HG03354 (cell line): ENCODE measurements around the gene SAMD4B.
"Not testable (repeated sequence)": the region's sequence is repeated elsewhere in the genome, so short reads cannot be mapped to it uniquely, and the experiment has no call there.

Experiments
- ATAC-seq: cut with Tn5 transposase; IDR thresholded peaks from one replicate; pipeline ENCODE4 v1.9.1; 2021; ENCODE audit warnings: mild to moderate bottlenecking; ENCODE audit not compliant: unreplicated experiment, poor library complexity, severe bottlenecking

Gene SAMD4B

GRCh38 chr19:39360599-39360998 is 18.4 kb downstream of the SAMD4B start:
- ATAC-seq = no peak

DNA sequence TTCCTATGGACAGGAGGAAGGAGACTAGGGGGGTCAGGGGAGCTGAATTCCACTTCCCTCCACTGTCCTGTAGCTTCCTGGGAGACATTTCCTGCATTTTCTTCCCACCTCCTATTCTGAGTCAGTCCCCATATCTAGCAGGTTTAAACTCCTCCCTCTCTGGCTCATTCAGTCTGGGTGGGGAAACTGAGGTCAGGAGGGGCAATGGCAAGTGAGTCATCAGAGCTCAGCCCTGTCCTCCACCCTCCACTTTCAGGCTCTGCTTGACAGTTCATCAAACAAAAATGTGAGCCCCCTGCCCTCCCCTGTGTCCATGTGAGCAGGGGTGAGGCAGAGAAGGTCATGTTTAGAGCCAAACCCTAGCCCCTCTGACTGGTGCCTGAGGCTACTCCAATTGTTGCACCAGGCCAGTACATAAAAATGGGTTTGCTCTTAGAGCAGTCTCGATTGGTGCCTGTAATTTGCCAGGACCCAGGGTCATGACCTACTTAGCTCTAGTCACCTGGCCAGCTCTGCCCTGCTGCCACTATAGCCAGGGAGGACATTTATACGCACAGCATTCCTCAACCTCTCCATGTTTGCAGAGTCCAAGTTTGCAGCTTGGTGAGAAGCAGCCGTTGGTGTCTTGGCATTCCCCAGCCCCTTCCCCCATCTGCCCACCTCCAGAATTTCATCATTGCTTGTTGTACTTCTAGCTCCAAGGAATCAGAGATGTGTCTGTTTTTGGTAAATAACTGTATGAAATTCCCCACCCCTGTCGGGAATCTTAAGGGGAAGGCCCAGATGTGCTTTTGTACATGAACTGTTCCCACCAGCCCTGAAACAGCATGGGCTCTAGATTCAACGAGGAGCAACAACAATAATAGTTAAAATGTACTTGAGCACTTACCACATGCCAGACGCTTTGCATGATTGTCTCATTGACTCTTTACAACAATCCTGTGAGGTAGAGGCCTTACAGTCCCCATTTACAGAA is 20.7 kb downstream of the SAMD4B start:
- no peak for ATAC-seq

DNA sequence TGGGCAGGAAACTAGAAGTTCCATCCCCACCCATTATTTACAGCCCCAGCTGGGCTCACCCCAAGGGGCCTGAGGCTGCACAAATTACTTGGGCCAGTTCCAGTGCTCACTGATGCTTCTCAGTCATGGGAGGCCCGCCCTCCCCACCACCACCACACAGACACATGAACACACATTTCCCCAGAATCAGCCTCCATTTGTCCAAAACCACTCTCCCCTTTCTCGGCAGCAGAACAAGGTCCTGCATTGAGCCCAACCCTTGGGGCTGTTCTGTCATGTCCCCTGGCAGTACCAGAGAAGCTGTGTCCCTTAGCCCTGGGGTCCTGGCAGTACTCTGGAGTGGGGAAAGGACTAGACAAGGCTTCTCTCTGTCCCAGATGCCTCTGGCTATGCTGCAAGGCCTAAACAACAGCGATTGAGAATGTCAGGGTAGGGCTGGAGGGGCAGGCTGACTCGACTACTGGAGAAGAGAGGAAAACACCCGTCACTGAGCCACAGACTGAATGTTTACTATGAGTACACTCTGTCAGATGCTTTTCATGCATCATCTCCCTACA is 21.8 kb downstream of the SAMD4B start:
- ATAC-seq = no peak

GRCh38 chr19:39365531-39365930 is 23.3 kb downstream of the SAMD4B start:
- ATAC-seq = no peak

- ATAC-seq = no peak
These were observed 27.0 kb downstream of the SAMD4B start for GRCh38 chr19:39369200-39369599.

DNA sequence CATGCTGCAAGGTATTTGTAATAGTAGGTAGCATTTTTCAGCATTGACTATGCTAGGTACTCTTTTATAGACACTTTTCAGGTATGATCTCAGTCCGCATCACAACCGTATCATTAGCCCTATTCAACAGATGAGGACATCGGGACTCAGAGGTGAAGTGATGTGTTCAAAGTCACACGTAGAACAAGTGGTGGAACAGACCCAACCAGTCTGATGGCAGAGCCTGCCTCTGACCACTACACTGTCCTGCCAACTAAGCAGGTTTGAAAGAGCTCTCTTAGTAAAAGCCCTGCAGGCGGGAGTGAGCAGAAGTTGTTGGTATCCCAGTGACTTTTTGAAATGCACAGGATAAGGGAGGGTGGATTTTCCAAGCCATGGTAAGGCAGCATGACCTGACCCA is 28.5 kb downstream of the SAMD4B start:
- ATAC-seq = no peak

- no peak for ATAC-seq
These were observed 30.0 kb downstream of the SAMD4B start for GRCh38 chr19:39372047-39372802.

DNA sequence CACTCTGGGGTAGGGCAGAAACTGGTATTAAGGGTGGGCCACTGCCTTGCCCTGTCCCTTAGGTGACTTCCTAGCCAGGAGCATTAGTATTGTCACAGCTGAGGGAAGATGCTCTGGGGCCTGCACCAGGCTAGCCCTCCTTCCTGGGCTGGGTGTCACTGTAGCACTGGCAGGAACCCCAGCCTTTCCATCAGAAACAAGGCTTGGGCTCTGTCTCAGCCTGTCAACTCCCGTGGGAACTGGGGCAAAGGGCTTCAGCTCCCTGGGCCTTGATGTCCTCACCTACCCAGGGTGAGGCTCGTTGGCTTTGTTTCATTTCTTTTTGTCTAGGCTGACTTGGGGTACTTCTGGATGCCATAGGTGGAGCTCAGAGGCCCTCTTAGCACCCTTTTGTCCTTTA is 30.7 kb downstream of the SAMD4B start:
- ATAC-seq = no peak

- ATAC-seq = no peak
These were observed 33.7 kb downstream of the SAMD4B start for GRCh38 chr19:39375929-39376328.

DNA sequence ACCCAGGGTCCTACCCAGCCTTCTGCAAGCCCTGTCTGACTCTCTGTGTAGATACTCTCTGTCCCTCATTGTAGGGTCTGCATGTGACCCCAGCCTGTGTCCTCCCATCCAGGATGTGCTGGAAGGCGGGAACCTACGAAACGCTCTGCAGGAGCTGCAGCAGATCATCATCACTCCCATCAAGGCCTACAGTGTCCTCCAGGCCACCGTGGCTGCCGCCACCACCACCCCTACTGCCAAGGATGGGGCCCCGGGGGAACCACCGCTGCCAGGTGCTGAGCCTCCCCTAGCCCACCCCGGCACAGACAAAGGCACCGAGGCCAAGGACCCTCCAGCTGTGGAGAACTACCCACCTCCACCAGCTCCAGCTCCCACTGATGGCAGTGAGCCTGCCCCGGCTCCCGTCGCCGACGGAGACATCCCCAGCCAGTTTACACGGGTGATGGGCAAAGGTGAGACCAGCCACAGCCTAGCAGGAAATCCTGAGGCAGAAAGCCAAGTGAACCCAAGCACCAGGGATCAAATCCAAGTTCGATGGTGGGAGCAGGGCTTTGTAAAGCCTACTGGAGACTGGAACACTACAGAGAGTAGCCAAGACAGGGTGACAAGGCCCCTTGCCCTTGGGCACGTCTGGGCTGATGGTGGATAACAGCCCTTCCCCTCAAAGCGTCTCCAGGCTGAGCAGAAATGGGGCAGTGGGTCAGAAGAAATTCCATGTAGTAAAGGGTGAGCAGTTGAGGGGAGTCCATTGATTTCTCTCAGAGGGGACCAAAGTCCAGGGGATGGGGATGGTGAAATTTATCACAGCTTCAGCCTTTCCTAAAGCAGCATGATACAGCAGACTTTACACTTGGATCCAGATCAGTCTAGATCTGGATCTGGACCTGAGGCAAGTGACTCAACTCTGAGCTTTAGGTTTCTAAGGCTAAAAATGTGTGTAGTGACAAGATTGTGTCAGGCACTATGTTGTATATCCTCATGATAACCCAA is 35.4 kb downstream of the SAMD4B start:
- ATAC-seq = no peak

- ATAC-seq = not testable (repeated sequence)
These were observed 37.1 kb downstream of the SAMD4B start for GRCh38 chr19:39379366-39379765.

DNA sequence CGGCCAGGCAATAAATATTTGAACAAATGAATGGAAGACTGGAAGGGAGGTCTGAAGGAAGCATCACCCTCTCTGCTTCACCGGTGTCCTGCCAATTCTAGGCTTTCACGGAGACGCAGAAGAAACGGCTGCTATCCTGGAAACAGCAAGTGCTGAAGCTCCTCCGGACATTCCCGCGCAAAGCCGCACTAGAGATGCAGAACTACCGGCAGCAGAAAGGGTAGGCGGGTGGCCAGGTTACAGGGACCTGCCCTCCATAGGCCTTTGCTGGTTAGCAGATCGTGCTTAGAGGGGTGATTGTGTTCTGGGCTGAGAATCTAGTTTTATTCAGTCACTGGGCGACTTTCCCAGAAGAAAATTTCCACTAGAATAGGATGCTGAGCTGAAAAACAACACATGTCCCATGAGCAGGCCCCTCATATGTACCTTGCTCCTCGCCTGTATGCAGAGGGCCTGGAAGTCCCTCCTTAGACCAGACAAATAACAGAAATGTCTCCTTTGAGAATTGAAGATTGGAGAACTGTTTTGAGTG is 37.7 kb downstream of the SAMD4B start:
- no peak for ATAC-seq

DNA sequence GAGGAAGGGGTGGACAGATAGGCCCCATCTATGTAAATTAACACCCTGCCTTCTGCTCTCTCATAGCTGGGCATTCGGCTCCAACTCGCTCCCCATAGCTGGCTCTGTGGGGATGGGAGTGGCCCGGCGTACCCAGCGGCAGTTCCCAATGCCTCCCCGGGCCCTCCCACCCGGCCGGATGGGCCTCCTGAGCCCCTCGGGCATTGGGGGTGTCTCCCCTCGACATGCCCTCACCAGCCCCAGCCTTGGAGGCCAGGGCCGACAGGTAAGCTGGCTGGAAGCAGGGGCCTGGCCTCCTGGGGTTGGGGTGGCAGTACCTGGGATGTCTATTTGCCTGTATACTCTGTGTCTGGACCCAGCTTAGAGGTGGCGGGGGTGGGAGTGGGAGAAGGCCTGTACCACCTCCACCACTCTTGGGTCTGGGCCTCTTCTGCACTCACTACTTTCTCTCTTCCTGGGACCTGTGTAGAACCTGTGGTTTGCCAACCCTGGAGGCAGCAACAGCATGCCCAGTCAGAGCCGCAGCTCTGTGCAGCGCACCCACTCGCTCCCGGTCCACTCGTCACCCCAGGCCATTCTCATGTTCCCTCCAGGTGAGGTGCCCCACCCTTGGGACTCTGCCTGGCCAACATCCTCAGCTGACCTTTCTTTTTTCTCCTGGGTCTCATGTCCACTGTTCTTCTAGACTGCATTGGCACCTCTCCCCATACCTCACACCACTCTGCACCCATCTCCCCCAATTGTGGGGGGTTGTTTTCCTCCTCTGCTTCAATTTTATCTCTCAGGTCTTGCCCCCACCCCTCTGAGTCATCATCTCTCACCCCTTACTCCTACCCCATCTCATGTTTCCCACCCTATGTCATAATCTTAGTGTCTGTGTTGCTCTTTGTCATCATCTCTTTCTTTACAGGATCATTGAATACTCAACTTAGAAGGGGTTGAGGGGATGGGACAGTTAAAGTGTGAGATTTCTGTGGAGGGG is 38.6 kb downstream of the SAMD4B start:
- no peak for ATAC-seq

DNA sequence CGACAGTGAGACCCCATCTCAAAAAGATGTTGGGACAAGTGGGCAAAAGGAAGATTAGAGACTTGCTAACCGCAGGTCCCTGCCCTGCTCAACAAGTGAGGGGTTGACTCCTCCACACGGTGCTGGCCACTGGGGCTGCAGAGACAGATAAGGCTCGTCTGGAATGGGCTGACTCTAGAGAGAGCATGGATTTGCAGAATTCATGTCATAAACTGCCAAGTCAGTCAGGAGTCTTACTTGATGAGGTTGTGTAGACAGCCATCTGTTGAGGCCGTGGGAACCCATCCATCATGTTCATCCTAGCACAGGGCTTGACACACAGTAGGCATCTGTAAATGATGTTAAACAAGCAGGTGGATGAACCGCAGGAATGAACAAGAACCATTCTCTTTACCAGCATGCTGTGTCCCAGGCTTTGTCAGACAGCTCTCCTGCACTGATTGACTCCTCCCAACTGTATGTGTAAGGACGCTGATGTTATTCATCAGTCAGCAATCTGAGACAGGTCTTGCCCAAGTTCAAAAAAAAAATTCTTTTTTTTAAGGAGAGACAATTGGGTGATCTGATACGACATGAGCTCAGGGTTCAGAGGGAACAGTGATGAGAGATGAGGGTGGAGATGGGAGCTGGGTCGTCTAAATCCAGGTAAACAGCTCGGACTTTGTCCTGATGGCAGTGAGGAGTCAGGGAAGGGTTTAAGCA is 39.8 kb downstream of the SAMD4B start:
- ATAC-seq = no peak

GRCh38 chr19:39382991-39383828 is 41.0 kb downstream of the SAMD4B start:
- ATAC-seq = no peak

GRCh38 chr19:39384839-39385568 is 42.8 kb downstream of the SAMD4B start:
- no peak for ATAC-seq
